GM12892 (cell line): Measurements from ENCODE around the gene CD69.

ENCODE experiments used
- POLR2A ChIP-seq: IDR thresholded peaks from 2 replicates; pipeline ENCODE4 v1.6.1; 2011; ENCODE audit warnings: low read depth, low read length, control low read depth
- POLR2AphosphoS5 ChIP-seq: IDR thresholded peaks from 2 replicates; pipeline ENCODE4 v1.6.1; 2011; ENCODE audit warnings: low read depth, low read length, control low read depth

- TF ChIP-seq POLR2AphosphoS5 (no peak), POLR2A (no peak)
Measured at GRCh38 chr12:9731797-9732196, 28.9 kb downstream of the CD69 start.
